HUES6 (cell line): ENCODE measurements around the gene LRP3.
"Not testable (repeated sequence)": the region's sequence is repeated elsewhere in the genome, so short reads cannot be mapped to it uniquely, and the experiment has no call there.

Source experiments
- H3K27ac ChIP-seq: 2 replicates; pipeline ENCODE4 v1.7.0; 2013; ENCODE audit warnings: low read depth, mild to moderate bottlenecking, low read length, inconsistent platforms
- H3K27me3 ChIP-seq: 2 replicates; pipeline ENCODE4 v1.6.1; 2013; ENCODE audit warnings: low read length; ENCODE audit not compliant: control insufficient read depth, insufficient read depth
- H3K36me3 ChIP-seq: 2 replicates; pipeline ENCODE4 v1.6.1; 2013; ENCODE audit warnings: low read length; ENCODE audit not compliant: control insufficient read depth, insufficient read depth
- H3K4me1 ChIP-seq: 2 replicates; pipeline ENCODE4 v1.6.1; 2013; ENCODE audit warnings: low read length; ENCODE audit not compliant: control insufficient read depth, insufficient read depth
- H3K4me3 ChIP-seq: 2 replicates; pipeline ENCODE4 v1.5.1; 2013; ENCODE audit warnings: low read depth, low read length
- H3K9ac ChIP-seq: one replicate; pipeline ENCODE4 v1.6.1; 2013; ENCODE audit warnings: mild to moderate bottlenecking, low read length
- H3K9me3 ChIP-seq: 2 replicates; pipeline ENCODE4 v1.6.1; 2013; ENCODE audit warnings: low read depth, low read length; ENCODE audit not compliant: control insufficient read depth, insufficient read depth

The LRP3 gene

DNA sequence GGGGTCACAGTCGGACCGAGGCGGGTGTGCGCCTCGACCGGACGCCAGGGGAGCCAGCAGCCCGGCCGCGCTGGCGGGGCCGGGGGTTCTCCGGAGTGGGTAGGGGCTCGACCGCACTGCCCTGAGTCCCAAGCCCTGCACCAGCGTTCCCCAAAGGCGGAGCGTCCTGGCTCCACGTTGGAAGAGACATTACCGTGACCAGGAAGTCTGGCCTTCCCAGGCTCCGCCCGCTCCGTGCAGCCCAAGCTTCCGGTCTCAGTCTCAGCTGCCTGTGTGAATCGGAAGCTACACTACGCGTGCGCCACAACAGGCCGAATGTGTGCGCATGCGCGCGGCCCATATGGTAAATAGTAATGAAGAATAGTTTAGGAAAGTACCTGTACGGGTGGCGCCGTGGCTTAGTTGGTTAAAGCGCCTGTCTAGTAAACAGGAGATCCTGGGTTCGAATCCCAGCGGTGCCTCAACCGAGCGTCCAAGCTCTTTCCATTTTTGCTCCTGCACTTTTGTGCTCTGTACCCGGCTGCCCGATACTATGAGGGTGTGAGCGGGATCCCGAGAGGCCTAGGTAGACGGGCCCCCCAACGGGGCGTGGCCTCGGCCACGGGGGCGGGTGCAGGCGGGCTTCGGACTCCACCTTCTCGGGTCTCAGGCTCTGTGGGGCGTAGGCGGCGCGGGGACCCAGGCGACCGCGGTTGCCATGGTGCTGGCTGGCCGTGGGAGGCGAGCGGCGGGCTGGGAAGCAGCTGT, 17.3 kb upstream of the LRP3 start:
- Histone ChIP-seq H3K9ac (peak overlapping the region; percentile 86), H3K9me3 (no peaks in the 10 kb centered on the region), H3K4me1 (peaks cover 12% of the 10 kb centered on the region), H3K36me3 (no peaks in the 10 kb centered on the region), H3K4me3 (peak overlapping the region; percentile 78), H3K27me3 (peaks cover 9% of the 10 kb centered on the region), H3K27ac (peak overlapping the region; percentile 76)

DNA sequence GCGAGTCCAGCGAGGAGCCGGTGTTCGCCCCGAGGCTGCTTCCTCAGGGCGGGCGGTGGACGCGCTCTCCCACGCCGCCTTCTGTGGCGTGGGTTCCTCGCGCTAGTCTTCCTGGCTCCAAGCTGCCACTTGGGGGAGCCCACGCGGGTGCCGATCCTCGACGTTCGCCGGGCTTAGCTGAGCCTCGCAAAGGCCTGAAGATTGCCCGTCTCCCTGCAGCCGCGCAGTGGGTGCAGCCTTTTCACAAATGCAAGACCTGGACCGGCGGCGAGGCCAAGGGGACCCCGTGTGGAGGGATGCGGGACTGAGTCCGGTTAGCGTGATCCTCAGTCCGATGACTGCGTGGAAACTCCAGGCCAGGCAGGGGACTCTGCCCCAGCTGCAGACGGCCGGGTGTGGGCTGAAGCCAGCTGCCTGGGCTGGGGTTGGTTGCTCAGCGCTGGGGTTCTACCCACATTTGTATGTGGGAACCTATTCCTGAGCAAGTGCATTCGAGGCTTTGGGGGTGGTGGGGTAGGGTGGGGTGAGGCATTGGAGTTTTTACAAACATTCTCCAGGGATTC, 16.6 kb upstream of the LRP3 start:
- peaks cover 12% of the 10 kb centered on the region for H3K4me1 ChIP-seq
- H3K4me3 ChIP-seq: peak overlapping the region; percentile 78
- no peak overlapping the region for H3K27ac ChIP-seq
- H3K9ac ChIP-seq: peak overlapping the region; percentile 47
- H3K9me3 ChIP-seq: no peaks in the 10 kb centered on the region
- no peaks in the 10 kb centered on the region for H3K36me3 ChIP-seq
- H3K27me3 ChIP-seq: peaks cover 9% of the 10 kb centered on the region

DNA sequence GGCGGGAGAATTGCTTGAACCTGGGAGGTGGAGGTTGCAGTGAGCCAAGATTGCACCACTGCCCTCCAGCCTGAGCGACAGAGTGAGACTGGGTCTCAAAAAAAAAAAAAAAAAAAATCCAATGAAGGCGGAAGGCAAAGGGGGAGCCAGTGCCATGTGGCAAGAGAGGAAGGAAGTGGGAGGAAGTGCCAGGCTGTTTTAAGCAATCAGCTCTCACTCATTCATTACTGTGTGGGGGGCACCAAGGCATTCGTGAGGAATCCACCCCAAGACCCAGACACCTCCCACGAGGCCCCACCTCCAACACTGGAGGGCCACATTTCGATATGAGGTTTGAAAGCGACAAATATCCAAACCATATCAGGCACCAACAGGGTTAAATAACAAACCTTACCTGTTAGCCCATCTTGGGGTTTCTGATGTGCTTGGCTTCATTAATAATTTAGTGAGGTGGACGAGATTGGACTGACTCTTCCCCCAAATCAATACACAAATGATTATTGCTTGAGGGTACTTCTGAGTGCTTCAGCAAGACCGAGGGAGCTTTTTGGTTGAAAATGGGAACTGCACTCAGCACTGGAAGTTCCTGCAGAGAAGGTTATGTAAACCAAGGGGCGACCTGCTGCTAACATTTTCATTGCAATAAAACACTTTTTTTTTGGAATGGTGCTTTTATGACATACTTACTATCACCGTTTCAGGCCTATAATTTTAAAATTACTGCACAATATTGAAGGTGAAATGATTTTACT, 7.5 kb upstream of the LRP3 start:
- H3K27ac ChIP-seq: no peak overlapping the region
- peaks cover 3% of the 10 kb centered on the region for H3K4me1 ChIP-seq
- no peaks in the 10 kb centered on the region for H3K9me3 ChIP-seq
- H3K27me3 ChIP-seq: peaks cover 1% of the 10 kb centered on the region; the same call in 1 of the 2 replicates
- no peaks in the 10 kb centered on the region for H3K36me3 ChIP-seq
- no peak overlapping the region for H3K9ac ChIP-seq
- no peak overlapping the region for H3K4me3 ChIP-seq

DNA sequence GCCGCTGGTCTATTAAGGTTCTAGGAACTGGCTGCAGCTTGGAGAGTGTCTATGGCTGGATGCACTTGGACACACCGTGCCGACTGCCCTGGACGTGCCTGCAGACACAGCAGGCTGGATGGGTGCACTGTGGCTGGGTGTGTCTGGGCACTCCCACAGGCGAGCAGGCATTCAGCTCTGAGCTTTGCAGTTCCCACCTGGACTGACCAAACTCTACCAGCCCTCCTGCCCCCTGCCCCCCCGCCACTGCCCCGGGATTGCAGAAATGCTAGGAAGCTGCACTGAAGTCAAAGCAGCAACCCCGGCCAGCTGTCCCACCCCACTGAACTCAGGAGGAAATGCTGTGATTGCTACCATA, 7.0 kb upstream of the LRP3 start:
- no peak overlapping the region for H3K9ac ChIP-seq
- H3K9me3 ChIP-seq: no peaks in the 10 kb centered on the region
- H3K4me3 ChIP-seq: no peak overlapping the region
- H3K27me3 ChIP-seq: peaks cover 5% of the 10 kb centered on the region; the same call in 1 of the 2 replicates
- H3K36me3 ChIP-seq: no peaks in the 10 kb centered on the region
- H3K27ac ChIP-seq: no peak overlapping the region
- peaks cover 3% of the 10 kb centered on the region for H3K4me1 ChIP-seq

DNA sequence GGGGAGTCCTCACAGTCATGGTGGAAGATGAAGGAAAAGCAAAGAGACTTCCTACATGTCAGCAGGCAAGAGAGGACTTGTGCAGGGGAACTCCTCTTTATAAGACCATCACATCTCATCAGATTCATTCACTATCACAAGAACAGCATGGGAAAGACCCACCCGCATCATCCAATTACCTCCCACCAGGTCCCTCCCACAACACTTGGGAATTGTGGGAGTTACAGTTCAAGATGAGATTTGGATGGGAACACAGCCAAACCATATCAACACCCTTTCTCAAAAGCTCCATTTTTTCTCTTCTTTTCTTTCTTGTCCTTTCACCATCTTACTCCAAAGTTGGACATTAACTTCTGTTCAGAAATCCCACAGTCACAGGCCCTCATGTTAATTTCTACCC, 4.7 kb upstream of the LRP3 start:
- Histone ChIP-seq H3K27ac (no peak overlapping the region), H3K9me3 (no peaks in the 10 kb centered on the region), H3K27me3 (peaks cover 20% of the 10 kb centered on the region), H3K9ac (no peak overlapping the region), H3K36me3 (no peaks in the 10 kb centered on the region), H3K4me1 (peaks cover 3% of the 10 kb centered on the region), H3K4me3 (no peak overlapping the region)

DNA sequence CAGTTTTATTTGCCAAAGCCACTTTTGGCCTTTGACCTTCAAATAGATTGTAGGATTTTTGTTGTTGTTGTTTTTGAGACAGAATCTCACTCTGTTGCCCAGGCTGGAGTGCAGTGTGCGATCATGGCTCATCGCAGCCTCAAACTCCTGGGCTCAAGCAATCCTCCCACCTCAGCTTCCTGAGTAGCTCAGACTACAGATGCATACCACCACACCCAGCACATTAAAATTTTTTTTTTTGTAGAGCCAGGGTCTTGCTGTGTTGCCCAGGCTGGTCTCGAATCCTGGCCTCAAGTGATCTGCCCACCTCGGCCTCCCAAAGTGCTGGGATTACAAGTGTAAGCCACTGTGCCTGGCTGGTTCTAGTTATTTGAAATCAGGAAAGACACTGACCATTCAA, 3.0 kb upstream of the LRP3 start:
- not testable (repeated sequence) for H3K36me3 ChIP-seq, H3K4me1 ChIP-seq, H3K9ac ChIP-seq, H3K9me3 ChIP-seq, H3K4me3 ChIP-seq, H3K27ac ChIP-seq
- peaks cover 28% of the 10 kb centered on the region for H3K27me3 ChIP-seq

DNA sequence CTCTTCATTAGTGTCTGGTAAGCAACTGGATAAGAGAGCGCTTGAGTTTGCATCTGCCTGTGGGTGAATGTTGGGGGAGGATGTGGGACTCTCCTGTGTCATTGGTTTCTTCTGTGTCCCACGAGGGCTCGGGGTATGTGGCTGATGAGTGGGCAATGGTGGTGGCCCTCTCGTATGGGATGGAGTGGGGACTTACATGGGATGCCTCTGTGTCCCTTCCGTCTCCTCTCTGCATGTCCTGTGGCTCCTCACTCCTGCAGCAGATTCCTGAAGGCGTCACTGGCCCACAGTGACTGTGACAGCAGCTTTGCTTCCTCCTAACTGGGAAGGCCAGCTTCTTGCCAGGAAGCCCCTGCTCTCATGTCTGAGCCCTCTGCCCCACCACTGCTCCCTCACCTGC, 2.6 kb upstream of the LRP3 start:
- Histone ChIP-seq H3K27me3 (peaks cover 28% of the 10 kb centered on the region), H3K9me3 (no peaks in the 10 kb centered on the region), H3K4me3 (no peak overlapping the region), H3K9ac (no peak overlapping the region), H3K27ac (no peak overlapping the region), H3K36me3 (no peaks in the 10 kb centered on the region), H3K4me1 (peaks cover 9% of the 10 kb centered on the region)

DNA sequence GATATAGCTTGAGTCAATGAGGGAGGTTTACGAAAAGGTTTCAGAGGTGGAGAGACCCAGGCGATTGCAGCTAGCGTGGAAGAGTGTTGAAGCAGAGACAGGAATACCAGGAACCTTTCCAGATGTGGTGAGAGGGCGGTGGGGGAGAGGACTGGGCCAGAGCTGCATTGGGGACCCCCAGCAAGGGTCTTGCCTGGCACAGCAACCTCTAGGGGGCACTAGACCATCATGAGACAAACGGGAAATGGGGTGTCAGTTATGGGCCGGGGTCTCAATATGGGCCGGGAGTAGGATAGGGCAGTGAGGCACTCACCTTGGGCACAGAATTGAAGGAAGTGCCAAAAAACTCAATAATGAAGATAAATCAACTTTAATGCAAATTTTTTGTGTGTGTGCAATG, 2.1 kb upstream of the LRP3 start:
- Histone ChIP-seq H3K27me3 (peaks cover 28% of the 10 kb centered on the region), H3K36me3 (no peaks in the 10 kb centered on the region), H3K9me3 (no peaks in the 10 kb centered on the region), H3K4me3 (no peak overlapping the region), H3K9ac (no peak overlapping the region), H3K4me1 (peaks cover 8% of the 10 kb centered on the region), H3K27ac (no peak overlapping the region)

DNA sequence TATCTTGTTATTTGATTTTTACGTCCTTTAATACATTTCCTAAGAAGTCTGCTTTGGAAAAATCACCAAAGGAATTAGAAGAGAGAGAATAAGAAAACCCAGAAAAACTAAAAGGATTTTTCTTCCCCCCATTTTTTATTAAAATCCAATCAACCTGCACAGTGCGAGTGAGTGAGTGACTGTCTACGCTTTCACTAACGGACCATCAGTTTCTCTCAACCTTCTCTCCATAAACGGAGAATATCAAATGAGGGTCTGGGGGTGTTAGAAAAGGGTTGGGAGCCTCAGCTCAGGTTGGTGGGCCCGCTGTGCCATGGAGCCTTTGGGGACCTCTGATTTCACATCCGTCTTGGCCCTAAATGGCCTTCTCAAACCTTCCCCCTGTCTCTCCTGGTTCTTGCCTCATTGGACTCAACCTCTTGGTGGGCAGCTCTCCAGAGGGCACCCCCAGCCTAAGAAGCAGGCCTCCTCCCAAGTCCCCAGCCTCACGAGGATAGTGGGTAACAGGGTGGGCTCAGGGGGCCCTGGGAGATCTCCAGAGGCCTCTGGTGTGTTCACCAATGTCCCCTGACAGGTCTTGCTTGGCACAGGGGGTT, 763 bp upstream of the LRP3 start:
- peaks cover 28% of the 10 kb centered on the region for H3K27me3 ChIP-seq
- no peak overlapping the region for H3K27ac ChIP-seq
- H3K9ac ChIP-seq: no peak overlapping the region
- peaks cover 6% of the 10 kb centered on the region for H3K36me3 ChIP-seq
- peaks cover 6% of the 10 kb centered on the region for H3K4me1 ChIP-seq
- no peaks in the 10 kb centered on the region for H3K9me3 ChIP-seq
- peak overlapping the region; percentile 42 for H3K4me3 ChIP-seq

DNA sequence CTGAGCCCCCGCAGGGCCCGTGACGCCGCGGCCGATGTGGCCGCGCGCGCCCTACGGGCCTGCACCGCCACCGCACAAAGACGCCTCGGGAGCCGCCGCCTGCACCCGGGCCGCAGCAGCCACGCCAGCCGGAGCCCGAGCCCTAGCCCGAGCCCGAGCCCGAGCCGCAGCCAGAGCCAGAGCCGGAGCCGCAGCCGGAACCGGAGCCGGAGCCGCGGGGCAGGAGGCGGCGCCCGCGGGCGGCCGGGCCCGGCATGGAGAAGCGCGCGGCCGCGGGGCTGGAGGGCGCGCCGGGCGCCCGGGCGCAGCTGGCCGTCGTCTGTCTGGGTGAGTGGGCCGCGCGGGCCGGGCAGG, 379 bp downstream of the LRP3 start:
- H3K4me3 ChIP-seq: peak overlapping the region; percentile 64
- peak overlapping the region; percentile 60 for H3K9ac ChIP-seq
- peaks cover 6% of the 10 kb centered on the region for H3K4me1 ChIP-seq
- no peak overlapping the region for H3K27ac ChIP-seq
- peaks cover 9% of the 10 kb centered on the region for H3K36me3 ChIP-seq
- H3K9me3 ChIP-seq: no peaks in the 10 kb centered on the region
- peaks cover 28% of the 10 kb centered on the region for H3K27me3 ChIP-seq
